AG09309 (cell line): ENCODE data around the gene PTPRF.

Experiments
- DNase-seq: peaks from one replicate; pipeline ENCODE4 v3.0.0-alpha.2; 2010; ENCODE audit warnings: low read depth
- H3K4me3 ChIP-seq: 2 replicates; pipeline ENCODE4 v1.5.1; 2011; ENCODE audit warnings: mild to moderate bottlenecking, low read depth, low read length, moderate library complexity; ENCODE audit not compliant: control insufficient read depth
- TF ChIP-seq, protein P1 (sequence below): IDR thresholded peaks from 2 replicates; pipeline ENCODE4 v1.5.1; 2011; ENCODE audit warnings: mild to moderate bottlenecking, low read depth, low read length, inconsistent platforms; ENCODE audit not compliant: insufficient read depth, control insufficient read depth; ENCODE audit errors: missing control alignments

The PTPRF gene

DNA sequence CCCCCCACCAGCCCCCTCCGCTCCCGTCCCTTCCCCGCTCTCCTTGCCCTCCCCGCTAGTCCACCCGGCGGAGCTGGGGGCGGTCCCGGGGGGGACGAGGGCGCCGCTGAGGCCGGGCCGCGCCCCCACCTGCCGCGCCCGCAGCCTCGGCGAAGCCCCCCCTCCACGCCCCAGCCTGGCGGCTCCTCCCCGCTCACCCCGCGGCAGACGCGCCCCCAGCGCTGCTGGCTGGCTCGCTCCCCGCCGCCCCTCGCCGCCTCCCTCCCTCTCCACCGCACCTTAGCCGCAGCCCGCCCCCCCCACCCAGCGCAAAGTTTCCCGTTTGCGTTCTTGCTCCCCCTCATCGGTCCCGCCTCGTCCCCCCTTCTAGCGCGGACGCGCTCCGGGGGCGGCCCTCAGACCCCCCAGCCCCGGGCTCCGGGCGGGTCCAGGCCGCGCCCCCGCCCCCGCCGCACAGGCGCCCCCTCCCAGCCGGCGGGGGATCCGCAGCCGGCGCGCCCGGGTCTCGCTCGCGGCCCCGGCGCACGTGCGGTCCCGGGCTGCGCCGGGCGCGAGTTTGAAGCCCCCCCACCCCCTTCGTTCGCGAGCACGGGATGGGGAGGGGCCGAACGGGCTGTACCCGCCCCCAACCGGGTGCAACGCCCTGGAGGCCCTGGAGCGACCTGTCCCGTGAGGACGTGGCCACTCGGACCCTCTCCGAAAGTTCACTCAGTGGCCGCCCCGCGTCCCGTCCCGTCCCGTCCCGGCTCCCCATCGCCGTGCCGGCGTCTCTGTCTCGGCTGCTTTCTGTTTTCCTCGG is 623 bp downstream of the PTPRF start:
- TF ChIP-seq, protein P1, sequence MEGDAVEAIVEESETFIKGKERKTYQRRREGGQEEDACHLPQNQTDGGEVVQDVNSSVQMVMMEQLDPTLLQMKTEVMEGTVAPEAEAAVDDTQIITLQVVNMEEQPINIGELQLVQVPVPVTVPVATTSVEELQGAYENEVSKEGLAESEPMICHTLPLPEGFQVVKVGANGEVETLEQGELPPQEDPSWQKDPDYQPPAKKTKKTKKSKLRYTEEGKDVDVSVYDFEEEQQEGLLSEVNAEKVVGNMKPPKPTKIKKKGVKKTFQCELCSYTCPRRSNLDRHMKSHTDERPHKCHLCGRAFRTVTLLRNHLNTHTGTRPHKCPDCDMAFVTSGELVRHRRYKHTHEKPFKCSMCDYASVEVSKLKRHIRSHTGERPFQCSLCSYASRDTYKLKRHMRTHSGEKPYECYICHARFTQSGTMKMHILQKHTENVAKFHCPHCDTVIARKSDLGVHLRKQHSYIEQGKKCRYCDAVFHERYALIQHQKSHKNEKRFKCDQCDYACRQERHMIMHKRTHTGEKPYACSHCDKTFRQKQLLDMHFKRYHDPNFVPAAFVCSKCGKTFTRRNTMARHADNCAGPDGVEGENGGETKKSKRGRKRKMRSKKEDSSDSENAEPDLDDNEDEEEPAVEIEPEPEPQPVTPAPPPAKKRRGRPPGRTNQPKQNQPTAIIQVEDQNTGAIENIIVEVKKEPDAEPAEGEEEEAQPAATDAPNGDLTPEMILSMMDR: peak; percentile 2
- peak overlapping the region; percentile 86 for H3K4me3 ChIP-seq
- no peak for DNase-seq

DNA sequence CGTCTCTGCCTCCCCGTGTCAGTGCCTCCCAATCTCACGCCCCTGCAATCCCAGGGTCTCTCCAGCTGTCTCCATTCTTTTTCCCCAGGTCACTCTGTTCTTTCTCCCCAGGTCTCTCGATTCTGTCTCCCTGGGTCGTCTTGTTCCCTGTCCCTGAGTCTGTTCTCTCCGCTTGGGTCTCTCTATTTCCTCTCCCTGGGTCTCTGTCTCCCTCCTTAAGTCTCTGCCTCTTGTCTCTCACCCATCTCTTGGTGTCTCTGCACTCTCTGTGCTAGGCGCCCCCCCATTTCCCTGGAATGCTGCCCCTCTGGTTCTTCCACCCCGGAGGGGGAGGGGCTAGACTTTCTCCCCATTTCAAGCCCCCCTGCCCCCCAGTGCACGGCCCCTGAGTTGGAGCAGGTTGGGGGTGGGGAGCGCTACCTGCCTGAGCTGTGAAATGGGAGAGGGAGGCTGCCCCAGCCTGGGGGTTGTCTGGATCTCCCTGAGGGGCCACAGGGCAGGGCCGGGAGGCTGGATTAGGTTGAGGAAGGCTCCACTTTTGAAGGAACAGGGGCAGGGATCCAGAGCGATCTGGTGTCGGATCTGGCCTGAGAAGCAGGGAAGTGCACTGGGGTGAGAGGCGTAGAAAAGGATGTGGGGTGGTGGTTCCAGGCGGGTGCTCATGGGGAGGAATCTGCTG is 1.4 kb downstream of the PTPRF start:
- no peak for DNase-seq
- TF ChIP-seq, protein P1: no peak
- H3K4me3 ChIP-seq: peak overlapping the region; percentile 86

DNA sequence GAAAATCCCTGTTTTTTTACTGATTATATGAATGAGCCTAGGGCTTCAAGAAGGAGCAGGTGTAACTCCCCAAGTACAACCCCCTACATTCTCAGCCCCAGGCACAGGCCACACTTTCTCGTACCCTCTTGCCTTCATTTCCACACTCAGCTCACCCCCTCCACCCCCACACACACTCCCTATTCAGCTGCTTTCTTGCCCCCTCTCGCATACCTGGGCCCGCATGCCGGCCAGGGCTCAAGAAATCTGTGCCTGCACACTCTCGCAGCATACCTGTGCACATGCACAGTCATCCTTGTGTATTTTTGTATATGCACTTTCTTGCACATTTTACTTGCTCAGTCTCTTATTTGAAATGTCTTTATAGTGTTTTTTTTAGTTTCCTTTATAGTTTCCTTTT is 2.0 kb downstream of the PTPRF start:
- no peak overlapping the region for H3K4me3 ChIP-seq
- TF ChIP-seq, protein P1: no peak
- DNase-seq: no peak

DNA sequence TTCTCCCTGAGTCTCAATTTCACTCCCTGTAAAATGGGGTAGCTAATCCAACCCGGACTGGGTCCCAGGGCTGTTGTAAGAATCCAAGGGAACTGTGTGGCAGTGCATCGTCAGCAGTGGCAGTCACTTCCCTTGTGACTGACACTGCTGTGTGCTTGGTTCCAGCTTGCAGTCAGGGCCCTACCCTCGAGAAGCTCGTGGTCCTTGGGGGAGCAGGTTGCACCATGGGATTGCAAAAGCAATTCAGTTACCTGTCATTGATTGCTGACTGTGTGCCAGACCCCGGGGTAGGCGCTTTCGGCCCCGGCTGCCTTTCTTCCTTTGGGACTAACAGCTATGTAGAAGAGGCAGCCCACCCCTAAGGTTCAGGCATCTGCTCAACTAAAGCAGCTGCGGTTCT is 2.9 kb downstream of the PTPRF start:
- H3K4me3 ChIP-seq: no peak overlapping the region
- no peak for DNase-seq
- TF ChIP-seq, protein P1: no peak

DNA sequence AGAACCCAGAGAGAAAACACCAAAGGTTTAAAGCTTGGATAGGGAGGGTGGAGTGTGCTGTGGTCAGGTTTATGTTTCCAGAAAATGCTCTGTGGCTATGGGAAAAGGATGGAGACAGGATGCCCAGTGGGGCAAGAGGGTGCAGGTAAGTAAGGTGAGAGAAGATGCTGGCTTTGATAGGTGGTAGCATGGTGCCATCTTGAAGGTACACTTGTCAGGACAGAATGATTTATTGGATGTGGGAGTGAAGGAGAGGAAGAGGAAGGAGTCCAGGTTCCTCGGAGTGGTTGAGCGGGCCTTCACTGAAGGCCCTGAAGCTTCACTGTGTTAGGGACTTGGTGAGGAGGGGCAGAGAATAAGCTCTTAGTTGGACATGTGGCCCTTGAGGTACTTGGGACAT is 3.6 kb downstream of the PTPRF start:
- no peak overlapping the region for H3K4me3 ChIP-seq
- DNase-seq: no peak
- TF ChIP-seq, protein P1: no peak

DNA sequence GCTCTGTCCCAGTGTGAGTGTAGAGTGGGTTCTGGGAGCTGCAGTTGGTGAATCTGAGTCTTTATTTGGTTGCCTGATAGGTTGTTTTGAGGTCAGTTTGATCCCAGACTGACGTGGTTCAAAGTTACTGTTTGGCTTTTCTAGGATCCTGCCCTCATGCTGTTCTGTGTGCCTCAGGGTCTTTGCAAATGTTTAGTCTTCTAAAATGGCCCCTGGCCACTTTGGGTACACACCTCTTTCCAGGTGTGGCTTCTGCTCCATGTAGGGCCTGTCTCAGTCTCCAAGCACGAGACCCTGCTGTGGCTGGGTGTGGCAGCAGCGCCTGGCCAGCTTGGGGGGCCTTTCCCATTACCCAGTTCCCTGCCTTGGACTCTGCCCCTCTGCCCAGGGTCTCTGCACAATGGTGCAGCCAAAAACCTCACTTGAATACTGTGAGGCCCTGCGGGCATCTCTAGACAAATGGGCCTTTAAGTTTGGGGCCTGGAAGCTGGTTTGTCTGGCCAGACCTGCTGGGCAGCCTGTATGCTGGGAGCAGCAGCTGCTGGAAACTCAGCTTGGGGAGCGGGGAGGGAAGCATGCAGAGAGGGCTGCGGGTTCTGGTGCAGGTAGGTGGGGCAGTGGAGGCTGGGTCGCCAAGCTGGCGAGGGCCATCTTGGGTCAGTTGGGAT is 5.6 kb downstream of the PTPRF start:
- TF ChIP-seq, protein P1: no peak
- DNase-seq: no peak
- H3K4me3 ChIP-seq: no peak overlapping the region
